WTC11 (cell line): ENCODE data around the gene GRAMD4. TPM values are rescaled to one million over a fixed set of nuclear protein-coding genes. Genes with fewer than 3 reads are reported as not detected.

Experiments
- ATAC-seq: fragments of 200-7000 bp; cut with Tn5 transposase; 2 replicates; pipeline ENCODE4 v1.10.0; 2021; ENCODE audit warnings: mild to moderate bottlenecking, moderate library complexity
- CTCF ChIA-PET: fragments of 300-600 bp; sonication (Branson Sonifier 250); formaldehyde crosslinking; loops from one replicate; lab custom pipeline; 2021; ENCODE audit warnings: antibody characterized with exemption; lab: Charles Lee
- POLR2A ChIA-PET: fragments of 350-600 bp; sonication (Branson Sonifier 250); formaldehyde crosslinking; loops from one replicate; lab custom pipeline; 2021; ENCODE audit warnings: antibody characterized with exemption; lab: Charles Lee
- DNase-seq: peaks from one replicate; pipeline ENCODE4 v3.0.0; 2021; ENCODE audit warnings: low spot score
- H3K27ac Mint-ChIP-seq: 2 replicates; pipeline ENCODE4 v1.8.0; 2021; ENCODE audit warnings: mixed read lengths
- H3K27me3 Mint-ChIP-seq: 2 replicates; pipeline ENCODE4 v1.8.0; 2021; ENCODE audit warnings: low read depth, mild to moderate bottlenecking, moderate library complexity, mixed read lengths
- H3K36me3 Mint-ChIP-seq: 2 replicates; pipeline ENCODE4 v1.8.0; 2021; ENCODE audit warnings: mixed read lengths
- H3K4me1 Mint-ChIP-seq: 2 replicates; pipeline ENCODE4 v1.8.0; 2022; ENCODE audit warnings: mixed read lengths
- H3K4me3 Mint-ChIP-seq: 2 replicates; pipeline ENCODE4 v1.8.0; 2021; ENCODE audit warnings: mild to moderate bottlenecking, moderate library complexity, mixed read lengths
- H3K9me3 Mint-ChIP-seq: 2 replicates; pipeline ENCODE4 v1.8.0; 2021; ENCODE audit warnings: mixed read lengths
- ARID4B ChIP-seq: sonication (generic); formaldehyde crosslinking; IDR thresholded peaks from 2 replicates; pipeline ENCODE4 v1.8.0; 2023; ENCODE audit warnings: missing genetic modification reagents, mild to moderate bottlenecking, borderline replicate concordance
- ATF1 ChIP-seq: sonication (generic); formaldehyde crosslinking; IDR thresholded peaks from 2 replicates; pipeline ENCODE4 v1.8.1; 2023; ENCODE audit warnings: mild to moderate bottlenecking, moderate library complexity, missing genetic modification reagents
- CTCF ChIP-seq: fragments of 200-600 bp; IDR thresholded peaks from 2 replicates; pipeline ENCODE4 v1.8.0; 2022; ENCODE audit warnings: antibody characterized with exemption
- FOXJ3 ChIP-seq: sonication (generic); formaldehyde crosslinking; IDR thresholded peaks from 2 replicates; pipeline ENCODE4 v1.9.0; 2021; ENCODE audit warnings: missing genetic modification reagents, mild to moderate bottlenecking, borderline replicate concordance
- FOXK1 ChIP-seq: sonication (generic); formaldehyde crosslinking; IDR thresholded peaks from 2 replicates; pipeline ENCODE4 v1.8.0; 2022; ENCODE audit warnings: mild to moderate bottlenecking, moderate library complexity, missing genetic modification reagents
- GABPB1 ChIP-seq: sonication (generic); formaldehyde crosslinking; IDR thresholded peaks from 2 replicates; pipeline ENCODE4 v1.8.1; 2023; ENCODE audit warnings: mild to moderate bottlenecking, missing genetic modification reagents
- JUN ChIP-seq: sonication (generic); formaldehyde crosslinking; IDR thresholded peaks from 2 replicates; pipeline ENCODE4 v1.8.0; 2023; ENCODE audit warnings: mild to moderate bottlenecking, missing genetic modification reagents
- MLX ChIP-seq: sonication (generic); formaldehyde crosslinking; IDR thresholded peaks from 2 replicates; pipeline ENCODE4 v1.8.1; 2023; ENCODE audit warnings: mild to moderate bottlenecking, missing genetic modification reagents, moderate library complexity
- PRRX2 ChIP-seq: fragments of 250-450 bp; sonication (Bioruptor Pico); IDR thresholded peaks from 2 replicates; pipeline ENCODE4 v1.8.0; 2021; ENCODE audit warnings: mild to moderate bottlenecking
- TCF7 ChIP-seq: sonication (generic); formaldehyde crosslinking; IDR thresholded peaks from 2 replicates; pipeline ENCODE4 v1.8.0; 2022; ENCODE audit warnings: mild to moderate bottlenecking, low read depth, missing genetic modification reagents, moderate library complexity
- TEAD1 ChIP-seq: sonication (generic); formaldehyde crosslinking; IDR thresholded peaks from 2 replicates; pipeline ENCODE4 v1.8.0; 2022; ENCODE audit warnings: mild to moderate bottlenecking, missing genetic modification reagents
- USF1 ChIP-seq: sonication (generic); formaldehyde crosslinking; IDR thresholded peaks from 2 replicates; pipeline ENCODE4 v1.8.0; 2022; ENCODE audit warnings: mild to moderate bottlenecking, missing genetic modification reagents
- ZBTB43 ChIP-seq: sonication (generic); formaldehyde crosslinking; IDR thresholded peaks from 2 replicates; pipeline ENCODE4 v1.8.1; 2023; ENCODE audit warnings: mild to moderate bottlenecking, missing genetic modification reagents
- ZNF232 ChIP-seq: sonication (generic); formaldehyde crosslinking; IDR thresholded peaks from 2 replicates; pipeline ENCODE4 v1.8.0; 2022; ENCODE audit warnings: mild to moderate bottlenecking, missing genetic modification reagents
- ZNF532 ChIP-seq: fragments of 250-450 bp; sonication (Bioruptor Pico); IDR thresholded peaks from 2 replicates; pipeline ENCODE4 v1.9.0; 2021; ENCODE audit warnings: mild to moderate bottlenecking, borderline replicate concordance
- total RNA-seq: library from RNA; stranded (reverse); gene quantifications from 3 replicates; pipeline ENCODE4 v1.2.3, GENCODE V29; 2021

The GRAMD4 gene
- total RNA-seq, 1 experiment from 2014 or later = 41.0 TPM

- H3K4me1 Mint-ChIP-seq = no peaks in the 10 kb centered on the region
- H3K9me3 Mint-ChIP-seq = no peaks in the 10 kb centered on the region
- no peak overlapping the region for H3K27ac Mint-ChIP-seq
- no peaks in the 10 kb centered on the region for H3K36me3 Mint-ChIP-seq
- TF ChIP-seq TEAD1 (no peak), ARID4B (CRISPR knock-in tag) (no peak)
- no peak overlapping the region for H3K4me3 Mint-ChIP-seq
- ATAC-seq (no peak), DNase-seq (no peak)
- POLR2A ChIA-PET = no interaction called here
- CTCF ChIA-PET = interaction anchor here (1.1 kb wide), 1 partner anchor 112 kb away, joined by 3 read pairs; no protein-coding TSS in a partner anchor
- no peaks in the 10 kb centered on the region for H3K27me3 Mint-ChIP-seq
Observed at GRCh38 chr22:46675938-46676337, 55.8 kb downstream of the GRAMD4 start.

- Mint-ChIP-seq H3K27ac (no peak overlapping the region), H3K4me3 (no peak overlapping the region), H3K36me3 (no peaks in the 10 kb centered on the region), H3K27me3 (no peaks in the 10 kb centered on the region), H3K9me3 (no peaks in the 10 kb centered on the region), H3K4me1 (no peaks in the 10 kb centered on the region)
- CTCF ChIA-PET = no interaction called here
- no peak for ATAC-seq
- POLR2A ChIA-PET = no interaction called here
- no peak for DNase-seq
- no peak for TF ChIP-seq JUN (CRISPR knock-in tag)
- no peak for TF ChIP-seq PRRX2 (CRISPR knock-in tag)
- TF ChIP-seq GABPB1 (CRISPR knock-in tag) = no peak
- TF ChIP-seq TCF7 (CRISPR knock-in tag) = no peak
- no peak for TF ChIP-seq ZNF232 (CRISPR knock-in tag)
- no peak for TF ChIP-seq CTCF
- no peak for TF ChIP-seq ATF1 (CRISPR knock-in tag)
- TF ChIP-seq FOXJ3 = no peak
- no peak for TF ChIP-seq ZBTB43 (CRISPR knock-in tag)
- no peak for TF ChIP-seq FOXK1
- no peak for TF ChIP-seq USF1 (CRISPR knock-in tag)
Observed at GRCh38 chr22:46676479-46676878, 56.3 kb downstream of the GRAMD4 start.

- CTCF ChIA-PET = interaction anchor here (1.0 kb wide), 1 partner anchor 113 kb away, joined by 3 read pairs; no protein-coding TSS in a partner anchor
- DNase-seq = no peak
- no peaks in the 10 kb centered on the region for H3K9me3 Mint-ChIP-seq
- H3K36me3 Mint-ChIP-seq = no peaks in the 10 kb centered on the region
- ATAC-seq = no peak
- TF ChIP-seq MLX (CRISPR knock-in tag) = no peak
- no peak for TF ChIP-seq ZNF532 (CRISPR knock-in tag)
- H3K4me3 Mint-ChIP-seq = no peak overlapping the region
- H3K4me1 Mint-ChIP-seq = no peaks in the 10 kb centered on the region
- H3K27me3 Mint-ChIP-seq = no peaks in the 10 kb centered on the region
- POLR2A ChIA-PET = no interaction called here
- H3K27ac Mint-ChIP-seq = no peak overlapping the region
Observed at GRCh38 chr22:46676881-46677280, 56.7 kb downstream of the GRAMD4 start.
